ENCODE data around the gene ITCH.
"Not testable (repeated sequence)": the region's sequence is repeated elsewhere in the genome, so short reads cannot be mapped to it uniquely, and the experiment has no call there.

Gene ITCH

GRCh38 chr20:34388678-34389077, 25.6 kb downstream of the ITCH start:
- CTCF ChIA-PET = no interaction called here
- no peak overlapping the region for H3K4me3 ChIP-seq (ENCODE audit: low read depth, low read length)
- POLR2A ChIA-PET = no interaction called here
- no peak for DNase-seq (ENCODE audit: low read depth, low spot score)
- TF ChIP-seq, protein P1, sequence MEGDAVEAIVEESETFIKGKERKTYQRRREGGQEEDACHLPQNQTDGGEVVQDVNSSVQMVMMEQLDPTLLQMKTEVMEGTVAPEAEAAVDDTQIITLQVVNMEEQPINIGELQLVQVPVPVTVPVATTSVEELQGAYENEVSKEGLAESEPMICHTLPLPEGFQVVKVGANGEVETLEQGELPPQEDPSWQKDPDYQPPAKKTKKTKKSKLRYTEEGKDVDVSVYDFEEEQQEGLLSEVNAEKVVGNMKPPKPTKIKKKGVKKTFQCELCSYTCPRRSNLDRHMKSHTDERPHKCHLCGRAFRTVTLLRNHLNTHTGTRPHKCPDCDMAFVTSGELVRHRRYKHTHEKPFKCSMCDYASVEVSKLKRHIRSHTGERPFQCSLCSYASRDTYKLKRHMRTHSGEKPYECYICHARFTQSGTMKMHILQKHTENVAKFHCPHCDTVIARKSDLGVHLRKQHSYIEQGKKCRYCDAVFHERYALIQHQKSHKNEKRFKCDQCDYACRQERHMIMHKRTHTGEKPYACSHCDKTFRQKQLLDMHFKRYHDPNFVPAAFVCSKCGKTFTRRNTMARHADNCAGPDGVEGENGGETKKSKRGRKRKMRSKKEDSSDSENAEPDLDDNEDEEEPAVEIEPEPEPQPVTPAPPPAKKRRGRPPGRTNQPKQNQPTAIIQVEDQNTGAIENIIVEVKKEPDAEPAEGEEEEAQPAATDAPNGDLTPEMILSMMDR (IDR thresholded peaks at IDR 0.05; ENCODE audit: insufficient read depth, low read length, missing control alignments) = no peak

DNA sequence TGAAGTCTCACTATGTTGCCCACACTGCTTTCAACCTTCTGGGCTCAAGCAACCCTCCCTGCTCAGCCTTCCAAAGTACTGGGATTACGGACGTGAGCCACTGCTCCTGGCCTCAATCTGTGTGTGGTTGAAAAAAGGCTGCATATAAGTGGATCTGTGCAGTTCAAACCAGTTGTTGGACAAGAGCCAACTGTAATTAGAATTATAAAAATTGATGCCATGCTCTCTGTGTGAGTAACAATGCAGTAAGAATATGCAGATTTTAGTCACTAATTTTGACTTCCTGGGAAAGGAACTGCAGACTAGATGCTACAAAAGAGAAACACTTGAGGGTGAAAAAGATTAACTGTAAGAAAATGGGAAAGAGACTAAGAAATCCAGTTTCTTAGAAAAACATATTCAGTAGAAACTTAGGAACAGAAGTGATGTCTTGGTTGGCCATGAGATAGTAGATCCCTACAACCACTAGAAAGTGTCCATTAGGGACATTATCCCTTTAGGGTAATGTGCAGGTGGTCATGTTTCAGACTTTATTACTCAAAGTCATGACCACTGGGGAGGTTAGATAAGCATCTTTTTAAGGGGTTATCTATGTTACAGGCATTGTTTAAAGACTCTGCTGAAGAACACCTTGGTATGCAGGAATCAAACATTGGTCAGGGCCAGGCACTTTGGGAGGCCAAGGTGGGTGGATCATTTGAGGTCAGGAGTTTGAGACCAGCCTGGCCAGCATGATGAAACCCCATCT, 26.3 kb downstream of the ITCH start:
- no peak for DNase-seq (ENCODE audit: low read depth, low spot score)
- POLR2A ChIA-PET = no interaction called here
- H3K4me3 ChIP-seq (ENCODE audit: low read depth, low read length) = no peak overlapping the region
- CTCF ChIA-PET = no interaction called here
- TF ChIP-seq, protein P1 (IDR thresholded peaks at IDR 0.05; ENCODE audit: insufficient read depth, low read length, missing control alignments) = no peak

DNA sequence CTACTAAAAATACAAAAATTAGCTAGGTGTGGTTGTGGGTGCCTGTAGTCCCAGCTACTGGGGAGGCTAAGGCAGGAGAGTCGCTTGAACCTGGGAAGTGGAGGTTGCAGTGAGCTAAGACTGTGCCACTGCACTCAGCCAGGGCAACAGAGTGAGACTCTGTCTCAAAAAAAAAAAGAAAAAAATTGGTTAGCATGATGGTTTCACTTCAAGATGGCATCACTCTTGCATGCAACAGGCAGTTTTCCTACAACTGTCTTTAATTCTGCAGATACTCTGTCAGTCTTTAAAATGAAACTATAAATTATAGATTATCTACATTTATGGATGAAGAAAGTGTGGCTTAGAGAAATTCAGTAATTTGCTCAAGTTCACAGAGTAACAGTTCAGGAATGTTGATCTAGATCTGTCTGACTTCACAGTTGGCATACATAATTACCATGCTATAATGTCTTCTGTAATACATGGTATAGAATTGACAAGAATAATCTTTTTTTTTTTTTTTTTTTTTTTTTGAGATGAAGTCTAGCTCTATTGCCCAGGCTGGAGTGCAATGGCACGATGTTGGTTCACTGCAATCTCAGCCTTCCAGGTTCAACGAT, 27.0 kb downstream of the ITCH start:
- TF ChIP-seq, protein P1 (IDR thresholded peaks at IDR 0.05; ENCODE audit: insufficient read depth, low read length, missing control alignments) = no peak
- H3K4me3 ChIP-seq (ENCODE audit: low read depth, low read length) = no peak overlapping the region
- DNase-seq (ENCODE audit: low read depth, low spot score) = no peak
- CTCF ChIA-PET = no interaction called here
- POLR2A ChIA-PET = interaction anchor here (0.7 to 1.0 kb wide), 2 partner anchors 26 to 78 kb away, joined by 3 to 4 read pairs; no protein-coding TSS in a partner anchor

GRCh38 chr20:34396408-34396807, 33.3 kb downstream of the ITCH start:
- TF ChIP-seq, protein P1 (IDR thresholded peaks at IDR 0.05; ENCODE audit: insufficient read depth, low read length, missing control alignments) = no peak
- CTCF ChIA-PET = interaction anchor here (1.4 kb wide), 2 partner anchors 84 to 205 kb away, joined by 4 read pairs; no protein-coding TSS in a partner anchor
- POLR2A ChIA-PET = no interaction called here

DNA sequence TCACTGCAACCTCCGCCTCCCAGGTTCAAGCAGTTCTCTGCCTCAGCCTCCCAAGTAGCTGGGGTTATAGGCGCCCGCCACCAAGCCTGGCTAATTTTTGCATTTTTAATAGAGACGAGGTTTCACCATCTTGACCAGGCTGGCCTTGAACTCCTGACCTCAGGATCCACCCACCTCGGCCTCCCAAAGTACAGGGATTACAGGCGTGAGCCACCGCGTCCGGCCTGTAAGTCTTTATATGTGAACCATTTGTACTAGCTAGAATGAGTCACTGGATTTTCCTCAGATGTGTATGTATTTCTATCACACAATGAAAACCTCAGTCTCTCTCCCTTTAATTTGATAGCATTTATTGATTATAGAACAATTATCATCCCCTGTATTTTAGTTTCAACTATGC, 34.0 kb downstream of the ITCH start:
- TF ChIP-seq, protein P1 (IDR thresholded peaks at IDR 0.05; ENCODE audit: insufficient read depth, low read length, missing control alignments) = no peak
- POLR2A ChIA-PET = no interaction called here
- no peak overlapping the region for H3K4me3 ChIP-seq (ENCODE audit: low read depth, low read length)
- no peak for DNase-seq (ENCODE audit: low read depth, low spot score)
- CTCF ChIA-PET = interaction anchor here (0.7 to 1.4 kb wide), 4 partner anchors 9 to 699 kb away, joined by 3 to 4 read pairs (median 4); no protein-coding TSS in a partner anchor

More at GRCh38 chr20:34396408-34396807, 33.3 kb downstream of the ITCH start:
- no peak for DNase-seq (ENCODE audit: low read depth, low spot score)
- no peak overlapping the region for H3K4me3 ChIP-seq (ENCODE audit: low read depth, low read length)

GRCh38 chr20:34400776-34401175, 37.7 kb downstream of the ITCH start:
- POLR2A ChIA-PET; DNase-seq (ENCODE audit: low read depth, low spot score); H3K4me3 ChIP-seq (ENCODE audit: low read depth, low read length): not testable (repeated sequence)
- CTCF ChIA-PET = interaction anchor here (4.3 kb wide), 1 partner anchor 89 kb away, joined by 23 read pairs; no protein-coding TSS in a partner anchor
